ENCODE results near the gene CCDC137.

The CCDC137 gene

DNA sequence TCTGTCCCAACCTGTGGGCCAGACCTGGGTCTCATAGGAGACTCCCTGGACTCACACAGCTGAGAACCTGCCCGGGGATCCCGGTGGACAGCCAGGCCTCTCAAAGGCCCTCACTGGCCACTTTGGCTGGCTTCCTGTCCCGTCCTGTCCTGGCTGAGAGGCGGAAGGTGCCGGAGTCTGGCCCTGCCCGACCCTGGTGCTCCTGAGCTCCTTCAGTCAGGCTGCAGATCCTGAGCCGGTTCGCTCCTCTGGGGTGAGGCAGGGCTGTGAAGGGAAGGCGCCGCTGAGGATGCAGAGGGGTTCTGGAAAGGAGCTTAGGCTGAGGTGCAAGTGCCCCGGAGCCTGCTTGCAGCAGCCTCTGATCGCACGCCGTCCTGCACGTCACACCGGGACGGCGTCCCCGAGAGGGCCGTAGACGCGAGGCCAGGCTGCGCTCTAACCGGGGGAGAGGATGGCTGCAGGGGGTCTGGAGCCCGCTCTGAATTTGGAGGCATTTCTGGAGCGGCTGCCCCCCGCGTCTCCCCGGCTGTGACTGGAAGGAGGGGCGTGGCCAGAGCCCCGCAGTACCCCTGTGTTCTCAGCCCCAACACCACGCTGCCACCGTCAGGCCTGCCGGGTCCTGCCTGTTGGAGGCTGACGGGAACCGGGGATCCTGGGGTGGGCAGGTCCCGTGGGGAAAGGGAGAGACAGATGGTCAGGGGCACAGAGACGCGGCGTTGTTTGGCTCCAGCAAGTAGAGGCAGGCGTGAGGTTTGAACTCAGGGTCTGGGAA, 21.4 kb downstream of the CCDC137 start:
- no peak for DNase-seq (ENCODE audit: low read depth)
- no peak overlapping the region for H3K4me3 ChIP-seq (ENCODE audit: low read depth, low read length)
- TF ChIP-seq, protein P1, sequence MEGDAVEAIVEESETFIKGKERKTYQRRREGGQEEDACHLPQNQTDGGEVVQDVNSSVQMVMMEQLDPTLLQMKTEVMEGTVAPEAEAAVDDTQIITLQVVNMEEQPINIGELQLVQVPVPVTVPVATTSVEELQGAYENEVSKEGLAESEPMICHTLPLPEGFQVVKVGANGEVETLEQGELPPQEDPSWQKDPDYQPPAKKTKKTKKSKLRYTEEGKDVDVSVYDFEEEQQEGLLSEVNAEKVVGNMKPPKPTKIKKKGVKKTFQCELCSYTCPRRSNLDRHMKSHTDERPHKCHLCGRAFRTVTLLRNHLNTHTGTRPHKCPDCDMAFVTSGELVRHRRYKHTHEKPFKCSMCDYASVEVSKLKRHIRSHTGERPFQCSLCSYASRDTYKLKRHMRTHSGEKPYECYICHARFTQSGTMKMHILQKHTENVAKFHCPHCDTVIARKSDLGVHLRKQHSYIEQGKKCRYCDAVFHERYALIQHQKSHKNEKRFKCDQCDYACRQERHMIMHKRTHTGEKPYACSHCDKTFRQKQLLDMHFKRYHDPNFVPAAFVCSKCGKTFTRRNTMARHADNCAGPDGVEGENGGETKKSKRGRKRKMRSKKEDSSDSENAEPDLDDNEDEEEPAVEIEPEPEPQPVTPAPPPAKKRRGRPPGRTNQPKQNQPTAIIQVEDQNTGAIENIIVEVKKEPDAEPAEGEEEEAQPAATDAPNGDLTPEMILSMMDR (IDR thresholded peaks at IDR 0.05; ENCODE audit: insufficient read depth, low read depth, low read length, missing control alignments), result no peak

DNA sequence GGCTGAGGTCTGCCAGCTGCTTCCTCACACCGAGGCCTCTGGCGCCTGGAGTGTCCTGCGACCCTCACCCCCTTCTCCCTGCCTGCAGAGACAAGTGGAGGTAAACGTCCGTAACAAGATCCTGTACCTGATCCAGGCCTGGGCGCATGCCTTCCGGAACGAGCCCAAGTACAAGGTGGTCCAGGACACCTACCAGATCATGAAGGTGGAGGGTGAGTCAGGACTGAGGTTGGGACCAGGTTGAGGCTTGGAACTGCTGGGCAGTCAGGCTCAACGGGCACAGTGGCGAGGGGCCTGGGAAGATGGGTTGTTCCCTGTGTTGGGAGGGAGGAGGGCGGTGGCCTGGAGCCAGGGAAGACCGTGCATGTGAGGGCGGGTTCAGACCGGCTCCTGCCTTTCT, 22.1 kb downstream of the CCDC137 start:
- TF ChIP-seq, protein P1 (IDR thresholded peaks at IDR 0.05; ENCODE audit: insufficient read depth, low read depth, low read length, missing control alignments), result no peak
- DNase-seq (ENCODE audit: low read depth), result no peak
- no peak overlapping the region for H3K4me3 ChIP-seq (ENCODE audit: low read depth, low read length)

DNA sequence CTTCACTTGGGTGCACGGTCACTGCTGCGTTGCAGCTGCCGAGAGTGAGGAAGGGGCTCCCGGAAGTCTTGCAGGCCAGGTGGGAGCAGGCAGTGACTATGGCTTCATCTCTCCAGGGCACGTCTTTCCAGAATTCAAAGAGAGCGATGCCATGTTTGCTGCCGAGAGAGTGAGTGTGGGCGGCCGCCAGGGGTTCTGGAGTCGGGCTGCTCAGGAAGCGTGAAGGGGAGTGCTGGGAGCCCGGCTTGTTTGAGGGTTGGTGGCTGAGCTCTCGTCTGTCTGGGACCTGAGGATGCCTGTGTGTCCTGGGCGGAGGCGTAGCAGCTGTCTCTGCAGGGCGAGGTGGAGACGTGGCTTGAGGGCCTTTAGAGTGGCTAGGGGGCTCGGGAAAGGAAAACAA, 23.5 kb downstream of the CCDC137 start:
- H3K4me3 ChIP-seq (ENCODE audit: low read depth, low read length), result no peak overlapping the region
- TF ChIP-seq, protein P1 (IDR thresholded peaks at IDR 0.05; ENCODE audit: insufficient read depth, low read depth, low read length, missing control alignments), result no peak
- DNase-seq (ENCODE audit: low read depth), result no peak

DNA sequence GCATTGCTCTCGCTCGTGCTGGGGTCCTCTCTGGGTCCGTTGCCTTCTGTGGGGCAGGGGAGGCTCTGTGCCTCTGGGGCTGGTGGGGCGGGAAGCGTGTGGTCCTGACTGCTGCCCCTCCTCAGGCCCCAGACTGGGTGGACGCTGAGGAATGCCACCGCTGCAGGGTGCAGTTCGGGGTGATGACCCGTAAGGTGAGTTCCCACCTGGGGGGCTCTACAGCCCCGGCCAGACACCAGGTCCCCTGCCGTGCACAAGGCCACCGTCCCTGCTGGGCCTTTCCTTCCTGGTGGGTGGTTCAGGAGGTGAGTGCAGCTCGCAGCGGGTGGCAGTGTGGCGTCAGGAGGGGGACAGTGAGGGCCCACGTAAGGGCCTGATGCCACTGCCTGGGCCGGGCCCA, 24.0 kb downstream of the CCDC137 start:
- TF ChIP-seq, protein P1 (IDR thresholded peaks at IDR 0.05; ENCODE audit: insufficient read depth, low read depth, low read length, missing control alignments), result no peak
- DNase-seq (ENCODE audit: low read depth), result no peak
- H3K4me3 ChIP-seq (ENCODE audit: low read depth, low read length), result no peak overlapping the region

DNA sequence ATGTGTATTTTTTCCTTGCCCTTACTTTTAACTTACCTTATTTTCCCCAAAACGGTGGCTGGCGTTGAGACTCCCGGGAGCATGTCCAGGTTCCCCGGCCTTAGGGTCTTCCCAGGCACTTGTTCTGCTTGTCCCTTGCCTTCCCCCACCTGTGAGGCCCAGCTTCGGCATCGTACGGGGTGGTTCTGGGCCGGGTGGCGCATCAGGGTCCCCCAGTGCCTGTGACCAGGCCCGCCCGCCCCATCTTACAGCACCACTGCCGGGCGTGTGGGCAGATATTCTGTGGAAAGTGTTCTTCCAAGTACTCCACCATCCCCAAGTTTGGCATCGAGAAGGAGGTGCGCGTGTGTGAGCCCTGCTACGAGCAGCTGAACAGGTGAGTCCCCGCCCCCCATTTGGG, 24.7 kb downstream of the CCDC137 start:
- TF ChIP-seq, protein P1 (IDR thresholded peaks at IDR 0.05; ENCODE audit: insufficient read depth, low read depth, low read length, missing control alignments), result no peak
- DNase-seq (ENCODE audit: low read depth), result no peak
- no peak overlapping the region for H3K4me3 ChIP-seq (ENCODE audit: low read depth, low read length)

DNA sequence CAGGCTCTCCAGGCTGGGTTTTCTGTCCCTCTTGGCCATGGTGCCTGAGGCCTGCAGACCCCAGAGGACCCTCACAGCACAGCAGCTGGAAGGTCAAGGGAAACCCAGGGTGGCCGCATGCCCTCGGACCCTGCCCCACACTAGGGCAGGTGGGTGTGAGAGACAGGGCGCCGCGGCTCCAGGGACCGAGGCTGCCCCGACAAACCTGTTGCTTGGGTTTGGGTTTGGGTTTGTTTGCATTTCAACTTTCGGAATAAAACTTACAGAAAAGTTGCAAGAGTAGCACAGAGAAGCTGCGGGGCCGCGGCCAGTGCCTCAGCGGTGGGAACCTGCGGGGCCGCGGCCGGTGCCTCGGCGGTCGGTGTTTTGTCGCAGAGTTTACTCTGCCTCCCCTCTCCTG, 25.1 kb downstream of the CCDC137 start:
- DNase-seq (ENCODE audit: low read depth), result no peak
- TF ChIP-seq, protein P1 (IDR thresholded peaks at IDR 0.05; ENCODE audit: insufficient read depth, low read depth, low read length, missing control alignments), result no peak
- no peak overlapping the region for H3K4me3 ChIP-seq (ENCODE audit: low read depth, low read length)
